H9 (cell line): ENCODE results near the gene UBQLN4. TPM values are rescaled to one million over a fixed set of nuclear protein-coding genes. Genes with fewer than 3 reads are reported as not detected.

Experiments used
- DNase-seq: peaks from one replicate; pipeline ENCODE4 v3.0.0-alpha.2; 2017
- H2AFZ ChIP-seq: one replicate; pipeline ENCODE4 v1.6.1; 2013; ENCODE audit warnings: mild to moderate bottlenecking, low read length, control low read depth, moderate library complexity
- H2AK5ac ChIP-seq: 2 replicates; pipeline ENCODE4 v1.6.1; 2013; ENCODE audit warnings: low read length, control low read depth, mixed read lengths; ENCODE audit not compliant: insufficient read length
- H2BK120ac ChIP-seq: one replicate; pipeline ENCODE4 v1.6.1; 2013; ENCODE audit warnings: low read depth, mild to moderate bottlenecking, low read length, control low read depth, inconsistent platforms; ENCODE audit not compliant: poor library complexity, severe bottlenecking
- H2BK12ac ChIP-seq: 2 replicates; pipeline ENCODE4 v1.6.1; 2013; ENCODE audit warnings: low read length, control low read depth, mixed read lengths, low read depth; ENCODE audit not compliant: insufficient read length
- H2BK15ac ChIP-seq: 2 replicates; pipeline ENCODE4 v1.6.1; 2013; ENCODE audit warnings: low read depth, low read length, control low read depth
- H2BK20ac ChIP-seq: one replicate; pipeline ENCODE4 v1.6.1; 2013; ENCODE audit warnings: low read depth, mild to moderate bottlenecking, low read length, control low read depth, inconsistent platforms; ENCODE audit not compliant: poor library complexity, severe bottlenecking
- H2BK5ac ChIP-seq: 2 replicates; pipeline ENCODE4 v1.6.1; 2013; ENCODE audit warnings: low read length, control low read depth, mixed read lengths; ENCODE audit not compliant: insufficient read length
- H3K14ac ChIP-seq: 2 replicates; pipeline ENCODE4 v1.6.1; 2013; ENCODE audit warnings: low read length, control low read depth; ENCODE audit not compliant: insufficient read depth
- H3K18ac ChIP-seq: 2 replicates; pipeline ENCODE4 v1.6.1; 2013; ENCODE audit warnings: low read depth, mild to moderate bottlenecking, mixed read lengths, low read length, control low read depth; ENCODE audit not compliant: insufficient read length
- H3K23ac ChIP-seq: 2 replicates; pipeline ENCODE4 v1.6.1; 2013; ENCODE audit warnings: low read length, control low read depth, mixed read lengths, low read depth; ENCODE audit not compliant: insufficient read length
- H3K23me2 ChIP-seq: 2 replicates; pipeline ENCODE4 v1.6.1; 2013; ENCODE audit warnings: low read depth, mild to moderate bottlenecking, mixed read lengths, low read length, control low read depth; ENCODE audit not compliant: insufficient read length, poor library complexity, severe bottlenecking
- H3K27ac ChIP-seq: 2 replicates; pipeline ENCODE4 v1.5.1; 2013; ENCODE audit warnings: low read length, control low read depth, mixed read lengths, low read depth; ENCODE audit not compliant: insufficient read length
- H3K27me3 ChIP-seq: 2 replicates; pipeline ENCODE4 v1.6.1; 2013; ENCODE audit warnings: low read length, control low read depth, inconsistent platforms; ENCODE audit not compliant: insufficient read depth
- H3K4ac ChIP-seq: 2 replicates; pipeline ENCODE4 v1.6.1; 2013; ENCODE audit warnings: low read depth, mild to moderate bottlenecking, control low read depth, inconsistent platforms, low read length, moderate library complexity
- H3K4me1 ChIP-seq: 2 replicates; pipeline ENCODE4 v1.6.1; 2013; ENCODE audit warnings: low read length, control low read depth, inconsistent platforms; ENCODE audit not compliant: insufficient read depth
- H3K4me2 ChIP-seq: 2 replicates; pipeline ENCODE4 v1.6.1; 2013; ENCODE audit warnings: low read length, control low read depth, mixed read lengths; ENCODE audit not compliant: insufficient read length, insufficient read depth
- H3K56ac ChIP-seq: 2 replicates; pipeline ENCODE4 v1.6.1; 2013; ENCODE audit warnings: low read depth, mild to moderate bottlenecking, mixed read lengths, low read length, control low read depth; ENCODE audit not compliant: insufficient read length
- H3K79me1 ChIP-seq: 2 replicates; pipeline ENCODE4 v1.6.1; 2013; ENCODE audit warnings: low read depth, mild to moderate bottlenecking, moderate library complexity, low read length, control low read depth, inconsistent platforms; ENCODE audit not compliant: insufficient read depth, poor library complexity, severe bottlenecking
- H3K79me2 ChIP-seq: 2 replicates; pipeline ENCODE4 v1.6.1; 2013; ENCODE audit warnings: low read length, control low read depth, inconsistent platforms; ENCODE audit not compliant: insufficient read depth
- H3K9ac ChIP-seq: 2 replicates; pipeline ENCODE4 v1.6.1; 2013; ENCODE audit warnings: low read length, control low read depth, mixed read lengths; ENCODE audit not compliant: insufficient read length; ENCODE audit errors: extremely low read depth
- H3K9me3 ChIP-seq: one replicate; pipeline ENCODE4 v1.6.1; 2013; ENCODE audit warnings: low read depth, low read length, inconsistent platforms; ENCODE audit not compliant: control insufficient read depth
- H3T11ph ChIP-seq: one replicate; pipeline ENCODE4 v1.6.1; 2013; ENCODE audit warnings: mild to moderate bottlenecking, low read length, control low read depth, inconsistent platforms
- H4K20me1 ChIP-seq: one replicate; pipeline ENCODE4 v1.6.1; 2013; ENCODE audit not compliant: control insufficient read depth, insufficient read length, insufficient read depth
- H4K5ac ChIP-seq: 2 replicates; pipeline ENCODE4 v1.6.1; 2013; ENCODE audit warnings: low read depth, mild to moderate bottlenecking, mixed read lengths, low read length, control low read depth; ENCODE audit not compliant: insufficient read length
- H4K8ac ChIP-seq: replicated peaks from 2 replicates; pipeline ENCODE4 v1.6.1; 2013; ENCODE audit warnings: low read length, control low read depth, mixed read lengths, low read depth; ENCODE audit not compliant: insufficient read length
- H4K91ac ChIP-seq: 2 replicates; pipeline ENCODE4 v1.6.1; 2013; ENCODE audit warnings: low read depth, mild to moderate bottlenecking, moderate library complexity, mixed read lengths, low read length, control low read depth; ENCODE audit not compliant: insufficient read length
- H3K27ac Mint-ChIP-seq, 3 experiments: 2 replicates in 2 of 3; 3 replicates in 1 of 3; pipeline ENCODE4 v1.8.0; 2020 to 2021; ENCODE audit warnings: mixed read lengths in 3 of 3, mild to moderate bottlenecking in 1 of 3, moderate library complexity in 1 of 3
- H3K27me3 Mint-ChIP-seq: 2 replicates; pipeline ENCODE4 v1.8.0; 2021; ENCODE audit warnings: low read depth, mild to moderate bottlenecking, moderate library complexity, mixed read lengths
- H3K36me3 Mint-ChIP-seq, 3 experiments: 2 replicates in 2 of 3; 3 replicates in 1 of 3; pipeline ENCODE4 v1.8.0; 2020 to 2021; ENCODE audit warnings: low read depth in 3 of 3, mixed read lengths in 3 of 3; ENCODE audit not compliant: insufficient read depth in 1 of 3
- H3K4me1 Mint-ChIP-seq, 2 experiments: 2 replicates each; pipeline ENCODE4 v1.8.0; 2020; ENCODE audit warnings: mixed read lengths in 2 of 2
- H3K4me3 Mint-ChIP-seq, 2 experiments: 2 replicates in 1 of 2; 3 replicates in 1 of 2; pipeline ENCODE4 v1.8.0; 2020 to 2021; ENCODE audit warnings: mild to moderate bottlenecking in 2 of 2, mixed read lengths in 2 of 2, moderate library complexity in 1 of 2
- H3K9me3 Mint-ChIP-seq, 2 experiments: 2 replicates in 1 of 2; 3 replicates in 1 of 2; pipeline ENCODE4 v1.8.0; 2020; ENCODE audit warnings: mild to moderate bottlenecking in 2 of 2, mixed read lengths in 2 of 2, moderate library complexity in 1 of 2
- CTCF ChIP-seq: fragments of 200-600 bp; sonication (generic); conservative IDR thresholded peaks from 3 replicates; pipeline ENCODE4 v1.8.0; 2021; ENCODE audit warnings: antibody characterized with exemption, mild to moderate bottlenecking
- WGBS: extraction: QIAGEN DNeasy Blood & Tissue Kit; methylation state at CpG from one replicate; pipeline ENCODE4 v1.1.7; 2013; ENCODE audit warnings: missing lambda C conversion rate, low lambda C conversion rate, mixed read lengths; ENCODE audit not compliant: insufficient read length; ENCODE audit errors: extremely low coverage; 5-methylcytosine and 5-hydroxymethylcytosine counted together
- total RNA-seq: library from RNA; stranded (reverse); gene quantifications from 2 replicates; pipeline ENCODE4 v1.2.1, GENCODE V29; 2021

UBQLN4 gene
- total RNA-seq, 1 experiment from 2014 or later = 49.4 TPM

DNA sequence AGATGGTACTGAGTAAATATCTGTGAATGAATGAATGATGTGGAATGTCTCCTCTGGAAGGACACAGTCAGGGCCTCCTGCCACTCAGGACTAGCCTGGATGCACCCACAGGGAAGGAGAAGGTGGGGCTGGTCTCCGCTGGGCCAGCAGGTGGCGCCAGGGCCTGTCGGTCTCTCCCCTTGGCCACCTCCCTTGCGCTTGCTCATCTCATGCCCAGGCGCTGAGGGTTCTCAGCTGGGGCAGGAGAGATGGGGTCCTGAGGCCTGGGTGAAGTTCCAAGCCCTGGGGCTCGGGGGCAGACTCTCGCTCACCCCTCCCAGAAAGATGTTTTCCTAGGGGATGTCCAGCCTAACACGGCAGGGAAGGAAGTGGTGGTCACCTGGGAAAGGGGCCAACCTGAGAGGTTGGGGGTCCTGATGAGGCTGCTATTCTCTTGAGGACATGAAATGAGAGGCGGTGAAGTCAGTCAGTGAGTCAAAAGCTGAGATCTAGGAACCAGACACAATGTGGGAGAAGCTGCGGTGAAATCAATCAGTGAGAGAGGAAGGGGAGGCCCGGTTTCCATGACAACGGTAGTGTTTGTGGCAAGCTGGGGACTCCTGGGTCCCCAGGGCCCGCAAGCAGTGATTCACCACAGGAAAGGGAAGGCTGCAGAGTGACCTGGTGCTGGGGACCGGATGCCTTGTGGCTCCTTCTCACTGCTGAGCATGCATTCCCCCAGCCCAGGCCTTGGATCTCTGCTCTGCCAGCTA, 43.2 kb upstream of the UBQLN4 start:
- no peak overlapping the region for H3T11ph ChIP-seq
- H3K9ac ChIP-seq = no peak overlapping the region
- H4K8ac ChIP-seq = no peak overlapping the region
- no peak overlapping the region for H4K91ac ChIP-seq
- TF ChIP-seq CTCF = peak; percentile 99
- H2BK15ac ChIP-seq = no peak overlapping the region
- 0 out of 2 replicates have a peak, but pooled peaks cover 2% of the 10 kb centered on the region for H3K4me1 ChIP-seq
- no CpG with 5 or more reads among the region's 14 CpGs for WGBS
- H4K20me1 ChIP-seq = peaks cover 2% of the 10 kb centered on the region
- H3K56ac ChIP-seq = no peak overlapping the region
- H2BK120ac ChIP-seq = no peak overlapping the region
- Mint-ChIP-seq H3K4me1 (peaks cover 29 to 35% of the 10 kb centered on the region in 2 experiments), H3K9me3 (no peaks in the 10 kb centered on the region; a peak in 1 of 5 replicates), H3K4me3 (no peak overlapping the region; a peak in 1 of 5 replicates), H3K27me3 (no peaks in the 10 kb centered on the region), H3K36me3 (peaks cover 13 to 31% (median 23%) of the 10 kb centered on the region in 3 experiments), H3K27ac (peak overlapping the region in 2 of 3 experiments; percentile 32 to 85; a peak in 6 of 7 replicates)
- no peak overlapping the region for H2BK12ac ChIP-seq
- H2AK5ac ChIP-seq = no peak overlapping the region
- H3K23me2 ChIP-seq = no peaks in the 10 kb centered on the region
- no peak overlapping the region for H3K27ac ChIP-seq
- H3K9me3 ChIP-seq = no peaks in the 10 kb centered on the region
- H3K18ac ChIP-seq = no peak overlapping the region
- peak; percentile 90 for DNase-seq
- no peak overlapping the region for H2BK20ac ChIP-seq
- H3K4me2 ChIP-seq = no peak overlapping the region
- no peak overlapping the region for H3K23ac ChIP-seq
- H3K79me2 ChIP-seq = no peaks in the 10 kb centered on the region
- no peaks in the 10 kb centered on the region for H3K79me1 ChIP-seq
- no peak overlapping the region for H3K14ac ChIP-seq
- no peak overlapping the region for H2BK5ac ChIP-seq
- no peak overlapping the region for H2AFZ ChIP-seq
- H3K4ac ChIP-seq = no peak overlapping the region
- no peaks in the 10 kb centered on the region for H3K27me3 ChIP-seq
- no peak overlapping the region for H4K5ac ChIP-seq
